CD14-positive monocyte (primary cell): ENCODE results near the gene TFF1. TPM values are rescaled to one million over a fixed set of nuclear protein-coding genes. Genes with fewer than 3 reads are reported as not detected.

ENCODE experiments used
- DNase-seq, 3 donors: peaks; one replicate each; pipeline ENCODE4 v3.0.0-alpha.2; 2011 to 2022
- H2AFZ ChIP-seq: 2 replicates; pipeline ENCODE4 v1.6.0; 2012; ENCODE audit warnings: mild to moderate bottlenecking, low read depth, low read length, inconsistent platforms; ENCODE audit not compliant: insufficient read depth, poor library complexity, severe bottlenecking
- H3K27ac ChIP-seq, 2 donors: 1 replicate in 1 of 2; 2 replicates in 1 of 2; pipeline ENCODE4 v1.5.1; 2012 to 2013; ENCODE audit warnings: low read length in 2 of 2, control low read depth in 1 of 2, inconsistent platforms in 1 of 2, low read depth in 1 of 2, mild to moderate bottlenecking in 1 of 2
- H3K27me3 ChIP-seq, 2 donors: one replicate each; pipeline versions ENCODE4 v1.6.0 to v1.6.1; 2011 to 2013; ENCODE audit warnings: low read length in 2 of 2; ENCODE audit not compliant: control insufficient read depth in 2 of 2, insufficient read depth in 2 of 2
- H3K36me3 ChIP-seq, 2 donors: replicated peaks in 1 of 2; 1 replicate in 1 of 2; 2 replicates in 1 of 2; pipeline versions ENCODE4 v1.5.1 to v1.6.1; 2012 to 2013; ENCODE audit warnings: low read length in 2 of 2, control low read depth in 1 of 2, inconsistent platforms in 1 of 2, mild to moderate bottlenecking in 1 of 2; ENCODE audit not compliant: insufficient read depth in 2 of 2, control insufficient read depth in 1 of 2
- H3K4me1 ChIP-seq, 2 donors: 1 replicate in 1 of 2; 2 replicates in 1 of 2; pipeline versions ENCODE4 v1.5.1 to v1.6.1; 2012 to 2013; ENCODE audit warnings: low read length in 2 of 2, control low read depth in 1 of 2, inconsistent platforms in 1 of 2, mild to moderate bottlenecking in 1 of 2, moderate library complexity in 1 of 2; ENCODE audit not compliant: insufficient read depth in 2 of 2, control insufficient read depth in 1 of 2
- H3K4me2 ChIP-seq: replicated peaks from 2 replicates; pipeline ENCODE3; 2012; ENCODE audit warnings: low read length, moderate library complexity, mild to moderate bottlenecking; ENCODE audit not compliant: poor library complexity, severe bottlenecking; ENCODE audit errors: extremely low read depth
- H3K4me3 ChIP-seq, 3 experiments: fragments of 200-600 bp in 1 of 3; sonication (generic) in 1 of 3; replicated peaks in 1 of 3; 1 replicate in 2 of 3; 2 replicates in 1 of 3; pipeline ENCODE4 v1.5.1; 2011 to 2013; ENCODE audit warnings: low read length in 3 of 3, mild to moderate bottlenecking in 3 of 3, control low read depth in 2 of 3, low read depth in 2 of 3, inconsistent platforms in 1 of 3, moderate library complexity in 1 of 3
- H3K79me2 ChIP-seq: 2 replicates; pipeline ENCODE4 v1.6.0; 2012; ENCODE audit warnings: mild to moderate bottlenecking, control low read depth, inconsistent platforms, low read length, moderate library complexity; ENCODE audit not compliant: insufficient read depth
- H3K9ac ChIP-seq: 2 replicates; pipeline ENCODE4 v1.6.0; 2017; ENCODE audit warnings: low read length, mild to moderate bottlenecking; ENCODE audit not compliant: insufficient read depth, poor library complexity, severe bottlenecking
- H3K9me3 ChIP-seq, 2 donors: replicated peaks in 1 of 2; 1 replicate in 1 of 2; 2 replicates in 1 of 2; pipeline versions ENCODE4 v1.5.1 to v1.6.1; 2012 to 2013; ENCODE audit warnings: low read length in 2 of 2, control low read depth in 1 of 2; ENCODE audit not compliant: control insufficient read depth in 1 of 2, insufficient read depth in 1 of 2
- H4K20me1 ChIP-seq: 2 replicates; pipeline ENCODE4 v1.6.0; 2012; ENCODE audit warnings: mild to moderate bottlenecking, low read length, control low read depth, moderate library complexity; ENCODE audit not compliant: insufficient read depth
- H3K27ac Mint-ChIP-seq, 7 donors: one replicate each; pipeline ENCODE4 v1.8.0; 2020; ENCODE audit warnings: mild to moderate bottlenecking in 7 of 7, mixed read lengths in 7 of 7, moderate library complexity in 6 of 7, inconsistent platforms in 2 of 7
- H3K27me3 Mint-ChIP-seq, 3 donors: one replicate each; pipeline ENCODE4 v1.8.0; 2021 to 2022; ENCODE audit warnings: low read depth in 3 of 3, mild to moderate bottlenecking in 3 of 3, mixed read lengths in 3 of 3, moderate library complexity in 3 of 3, inconsistent platforms in 1 of 3
- H3K36me3 Mint-ChIP-seq, 2 donors: one replicate each; pipeline ENCODE4 v1.8.0; 2020; ENCODE audit warnings: mixed read lengths in 2 of 2, inconsistent platforms in 1 of 2, mild to moderate bottlenecking in 1 of 2
- H3K4me1 Mint-ChIP-seq: one replicate; pipeline ENCODE4 v1.8.0; 2020; ENCODE audit warnings: mild to moderate bottlenecking, mixed read lengths
- H3K4me3 Mint-ChIP-seq, 2 donors: one replicate each; pipeline ENCODE4 v1.8.0; 2020; ENCODE audit warnings: mild to moderate bottlenecking in 2 of 2, mixed read lengths in 2 of 2, moderate library complexity in 1 of 2
- H3K9me3 Mint-ChIP-seq, 7 donors: one replicate each; pipeline ENCODE4 v1.8.0; 2020 to 2022; ENCODE audit warnings: mixed read lengths in 7 of 7, mild to moderate bottlenecking in 6 of 7, moderate library complexity in 6 of 7, inconsistent platforms in 2 of 7
- WGBS: methylation state at CpG from one replicate; pipeline ENCODE4 v1.1.5; 2013; ENCODE audit warnings: missing lambda C conversion rate; ENCODE audit not compliant: insufficient coverage; 5-methylcytosine and 5-hydroxymethylcytosine counted together
- intact Hi-C, 2 donors: fragments of 100-400 bp; cut with micrococcal nuclease; formaldehyde crosslinking; loops; one replicate each; pipeline versions ENCODE4 v1.15.0 to v1.15.1; 2023
- polyA minus RNA-seq: library from RNA; depleted of rRNA, polyadenylated mRNA; stranded (reverse); fragments of >200 nt; gene quantifications from 2 replicates; pipeline ENCODE4 v1.2.3, GENCODE V29; 2012
- polyA plus RNA-seq, 3 donors: library from polyadenylated mRNA; depleted of rRNA in 1 of 3; unstranded in 2 of 3; stranded (reverse) in 1 of 3; fragments of 300-500 nt in 2 of 3; fragments of >200 nt in 1 of 3; fragmentation: Illumina TruSeq in 2 of 3; gene quantifications; 1 replicate in 2 of 3; 2 replicates in 1 of 3; pipeline ENCODE4 v1.2.3, GENCODE V29; 2012 to 2021
- total RNA-seq, 12 experiments: library from RNA in 1 of 12; stranded (reverse) in 1 of 12; fragments of 120-200 nt in 1 of 12; gene quantifications; one replicate each; pipeline ENCODE4 v1.2.4 and lab custom pipeline; 2013 to 2026; ENCODE audit warnings: mixed read lengths in 6 of 12, inconsistent platforms in 1 of 12
- TF ChIP-seq, protein P1 (sequence below): fragments of 200-600 bp; IDR thresholded peaks from one replicate; pipeline ENCODE4 v1.8.0; 2022; ENCODE audit warnings: antibody characterized with exemption, mild to moderate bottlenecking

Gene TFF1
- total RNA-seq (2013): not detected
- polyA plus RNA-seq: not detected
- polyA minus RNA-seq: not detected in 2 replicates
- 0 to 0.45 (median 0) reads per million in 11 experiments for total RNA-seq (lab: John Stamatoyannopoulos, UW)

DNA sequence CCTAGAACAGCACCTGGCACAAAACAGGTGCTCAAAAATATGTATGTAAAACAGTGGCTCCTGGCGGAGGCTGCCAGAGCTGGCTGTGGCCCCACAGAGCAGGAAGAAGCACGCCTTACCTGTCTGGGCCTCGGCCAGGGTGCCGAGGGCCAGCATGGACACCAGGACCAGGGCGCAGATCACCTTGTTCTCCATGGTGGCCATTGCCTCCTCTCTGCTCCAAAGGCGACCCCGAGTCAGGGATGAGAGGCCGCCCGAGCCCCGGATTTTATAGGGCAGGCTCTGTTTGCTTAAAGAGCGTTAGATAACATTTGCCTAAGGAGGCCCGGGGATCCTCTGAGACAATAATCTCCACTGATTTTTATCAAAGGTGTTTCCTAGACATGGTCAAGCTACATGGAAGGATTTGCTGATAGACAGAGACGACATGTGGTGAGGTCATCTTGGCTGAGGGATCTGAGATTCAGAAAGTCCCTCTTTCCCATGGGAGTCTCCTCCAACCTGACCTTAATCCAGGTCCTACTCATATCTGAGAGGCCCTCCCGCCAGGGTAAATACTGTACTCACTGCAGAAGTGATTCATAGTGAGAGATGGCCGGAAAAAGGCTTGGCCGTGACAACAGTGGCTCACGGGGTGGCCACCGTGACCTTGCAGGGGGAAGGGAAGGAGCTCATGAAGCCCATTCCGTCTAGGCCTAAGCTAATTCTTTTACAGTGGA lies at the start of gene TFF1:
TSS of gene TFF1 (minus strand) at position 244 of the 719 bp plus-strand sequence. CDS start at position 204, 40 bp downstream.
- intact Hi-C loops: no loop called here
- Mint-ChIP-seq H3K9me3 (peaks cover 0 to 2% (median 0%) of the 10 kb centered on the region in 7 donors), H3K36me3 (no peaks in the 10 kb centered on the region), H3K4me1 (peaks cover 9% of the 10 kb centered on the region), H3K4me3 (no peak within 1 kb of the TSS), H3K27me3 (peaks cover 1 to 13% (median 12%) of the 10 kb centered on the region in 3 donors), H3K27ac (peak within 1 kb of the TSS in 2 of 7 donors; percentile 43 to 68)
- TF ChIP-seq, protein P1, sequence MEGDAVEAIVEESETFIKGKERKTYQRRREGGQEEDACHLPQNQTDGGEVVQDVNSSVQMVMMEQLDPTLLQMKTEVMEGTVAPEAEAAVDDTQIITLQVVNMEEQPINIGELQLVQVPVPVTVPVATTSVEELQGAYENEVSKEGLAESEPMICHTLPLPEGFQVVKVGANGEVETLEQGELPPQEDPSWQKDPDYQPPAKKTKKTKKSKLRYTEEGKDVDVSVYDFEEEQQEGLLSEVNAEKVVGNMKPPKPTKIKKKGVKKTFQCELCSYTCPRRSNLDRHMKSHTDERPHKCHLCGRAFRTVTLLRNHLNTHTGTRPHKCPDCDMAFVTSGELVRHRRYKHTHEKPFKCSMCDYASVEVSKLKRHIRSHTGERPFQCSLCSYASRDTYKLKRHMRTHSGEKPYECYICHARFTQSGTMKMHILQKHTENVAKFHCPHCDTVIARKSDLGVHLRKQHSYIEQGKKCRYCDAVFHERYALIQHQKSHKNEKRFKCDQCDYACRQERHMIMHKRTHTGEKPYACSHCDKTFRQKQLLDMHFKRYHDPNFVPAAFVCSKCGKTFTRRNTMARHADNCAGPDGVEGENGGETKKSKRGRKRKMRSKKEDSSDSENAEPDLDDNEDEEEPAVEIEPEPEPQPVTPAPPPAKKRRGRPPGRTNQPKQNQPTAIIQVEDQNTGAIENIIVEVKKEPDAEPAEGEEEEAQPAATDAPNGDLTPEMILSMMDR: no peak
- no peak for DNase-seq
- H4K20me1 ChIP-seq: no peaks in the 10 kb centered on the region
- H3K9ac ChIP-seq: no peak within 1 kb of the TSS
- H3K27me3 ChIP-seq: no peaks in the 10 kb centered on the region
- no peaks in the 10 kb centered on the region for H3K9me3 ChIP-seq
- no peak within 1 kb of the TSS for H3K27ac ChIP-seq
- H2AFZ ChIP-seq: no peak within 1 kb of the TSS
- 86% methylated on average over 12 of the region's 19 CpGs for WGBS
- no peak within 1 kb of the TSS for H3K4me3 ChIP-seq
- H3K79me2 ChIP-seq: no peaks in the 10 kb centered on the region
- H3K4me1 ChIP-seq: peaks cover 0 to 6% of the 10 kb centered on the region in 2 donors
- H3K4me2 ChIP-seq: no peak within 1 kb of the TSS
- H3K36me3 ChIP-seq: no peaks in the 10 kb centered on the region

- Mint-ChIP-seq H3K27ac (peak overlapping the region in 1 of 7 donors; percentile 52), H3K4me3 (no peak overlapping the region), H3K9me3 (no peaks in the 10 kb centered on the region), H3K27me3 (peaks cover 0 to 3% (median 3%) of the 10 kb centered on the region in 3 donors), H3K36me3 (no peaks in the 10 kb centered on the region), H3K4me1 (peaks cover 3% of the 10 kb centered on the region)
- no peaks in the 10 kb centered on the region for H3K36me3 ChIP-seq
- H3K4me1 ChIP-seq: no peaks in the 10 kb centered on the region
- intact Hi-C loops: no loop called here
- TF ChIP-seq, protein P1: no peak
- no peak overlapping the region for H3K27ac ChIP-seq
- H2AFZ ChIP-seq: no peak overlapping the region
- H3K79me2 ChIP-seq: no peaks in the 10 kb centered on the region
- WGBS: 69% methylated on average over 27 of the region's 27 CpGs
- H3K4me3 ChIP-seq: no peak overlapping the region
- peak; percentile 15 to 80 (median 45) for DNase-seq
- no peak overlapping the region for H3K4me2 ChIP-seq
- H3K9ac ChIP-seq: no peak overlapping the region
- H3K9me3 ChIP-seq: no peaks in the 10 kb centered on the region
- no peaks in the 10 kb centered on the region for H4K20me1 ChIP-seq
- no peaks in the 10 kb centered on the region for H3K27me3 ChIP-seq
Observed at GRCh38 chr21:42414928-42415769, 48.8 kb upstream of the TFF1 start.
